ENCODE results near the gene CIB1.

The CIB1 gene

GRCh38 chr15:90213818-90214204 is 19.9 kb downstream of the CIB1 start:
- TF ChIP-seq CTCF (IDR thresholded peaks at IDR 0.05; ENCODE audit: low read length, missing control alignments) = no peak
- no peak for DNase-seq (ENCODE audit: low read depth)

DNA sequence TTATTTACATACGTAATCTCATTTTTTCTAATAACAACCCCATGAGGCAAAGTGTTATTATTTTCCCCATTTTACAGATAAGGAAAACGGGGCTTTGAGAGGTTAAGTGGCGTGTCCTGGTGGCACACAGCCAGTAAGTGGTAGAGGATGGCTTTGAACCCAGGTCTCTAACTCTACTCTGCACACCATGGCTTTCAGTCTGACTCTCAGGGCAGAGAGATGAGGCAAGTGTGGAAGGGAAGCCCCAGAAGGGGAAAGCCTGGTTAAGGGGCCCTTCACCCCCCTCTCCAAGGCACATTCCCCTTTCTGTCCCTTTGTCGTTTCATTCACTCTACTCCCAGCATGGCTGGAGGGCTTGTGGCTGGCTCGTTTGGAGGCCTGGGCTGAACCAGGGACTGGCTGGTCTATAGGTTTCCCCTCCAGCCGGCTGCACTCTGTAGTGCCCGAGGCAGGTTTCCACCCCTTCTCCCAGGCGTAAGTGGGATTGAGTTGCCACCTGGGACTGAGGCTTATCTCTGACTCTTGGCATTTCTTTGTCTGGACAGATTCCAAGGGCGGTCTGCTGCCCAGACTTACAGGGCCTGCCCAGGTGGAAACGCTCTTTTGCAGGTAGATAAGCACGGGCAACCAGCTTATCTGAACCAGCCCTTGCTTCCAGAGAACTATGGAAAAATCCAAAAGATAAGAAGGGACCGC is 20.5 kb downstream of the CIB1 start:
- H3K4me3 ChIP-seq (replicated peaks; ENCODE audit: low read depth, low read length) = no peak overlapping the region
- TF ChIP-seq CTCF (IDR thresholded peaks at IDR 0.05; ENCODE audit: low read length, missing control alignments) = no peak
- no peak for DNase-seq (ENCODE audit: low read depth)

More at GRCh38 chr15:90213818-90214204, 19.9 kb downstream of the CIB1 start:
- H3K4me3 ChIP-seq (replicated peaks; ENCODE audit: low read depth, low read length) = no peak overlapping the region

- H3K4me3 ChIP-seq (replicated peaks; ENCODE audit: low read depth, low read length) = no peak overlapping the region
- TF ChIP-seq CTCF (IDR thresholded peaks at IDR 0.05; ENCODE audit: low read length, missing control alignments) = no peak
These were observed 21.3 kb downstream of the CIB1 start for GRCh38 chr15:90212221-90213098.

DNA sequence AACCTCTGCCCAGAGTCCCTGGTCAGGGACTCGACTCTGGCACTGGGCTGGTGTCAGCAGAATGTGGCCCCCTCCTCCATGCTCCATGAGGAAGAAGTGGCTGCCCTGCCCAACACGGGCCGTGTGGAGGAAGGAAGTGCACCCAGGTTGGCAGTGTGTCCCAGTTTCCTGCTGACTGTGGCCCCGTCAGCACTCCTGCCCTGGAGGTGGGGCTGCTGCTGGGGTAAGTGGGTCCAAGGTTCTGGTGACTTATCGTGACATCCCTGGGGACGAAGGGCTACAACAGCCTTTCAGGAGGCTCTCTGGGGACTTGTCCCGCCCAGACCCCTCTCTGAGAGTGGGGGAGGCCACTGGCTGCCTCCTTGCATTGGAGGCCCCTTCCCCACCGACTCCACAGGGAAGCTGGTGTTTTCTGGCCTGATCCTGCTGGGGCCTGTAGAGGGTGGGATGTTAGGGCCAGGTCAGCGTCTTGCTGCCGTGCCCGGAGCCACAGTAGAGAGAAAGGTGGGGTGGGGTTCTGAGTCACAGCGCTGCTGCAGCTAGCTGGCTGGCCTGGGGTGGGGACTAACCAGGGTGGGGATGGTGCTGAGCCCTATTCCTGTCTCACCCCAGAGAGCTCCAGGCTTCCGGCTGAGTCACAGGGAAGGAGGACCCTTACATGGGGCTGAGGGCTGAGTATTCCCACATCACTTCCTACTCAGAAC is 22.1 kb downstream of the CIB1 start:
- no peak for TF ChIP-seq CTCF (IDR thresholded peaks at IDR 0.05; ENCODE audit: low read length, missing control alignments)
- DNase-seq (ENCODE audit: low read depth) = no peak
- no peak overlapping the region for H3K4me3 ChIP-seq (replicated peaks; ENCODE audit: low read depth, low read length)

More at GRCh38 chr15:90212221-90213098, 21.3 kb downstream of the CIB1 start:
- no peak for DNase-seq (ENCODE audit: low read depth)

DNA sequence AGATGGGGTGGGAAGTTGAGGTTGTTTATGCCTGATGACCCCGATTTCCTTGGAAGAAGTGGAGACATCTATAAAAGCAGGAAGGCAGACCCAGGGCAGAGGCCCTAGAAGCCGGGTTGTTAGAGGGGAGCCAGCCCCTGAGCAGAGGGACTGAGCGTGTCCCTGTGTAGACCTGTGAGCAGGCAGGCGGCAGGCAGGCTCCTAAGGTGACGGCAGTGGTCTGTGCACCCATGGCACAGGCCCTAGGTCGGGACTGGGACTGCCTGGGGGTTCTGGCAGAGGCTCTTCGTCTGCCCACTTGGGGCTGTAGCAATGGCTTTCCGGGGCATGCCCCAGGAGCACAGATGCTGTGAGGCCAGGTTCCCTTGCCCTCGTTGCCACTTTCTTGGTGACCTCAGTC is 22.7 kb downstream of the CIB1 start:
- H3K4me3 ChIP-seq (replicated peaks; ENCODE audit: low read depth, low read length) = no peak overlapping the region
- DNase-seq (ENCODE audit: low read depth) = no peak
- no peak for TF ChIP-seq CTCF (IDR thresholded peaks at IDR 0.05; ENCODE audit: low read length, missing control alignments)

DNA sequence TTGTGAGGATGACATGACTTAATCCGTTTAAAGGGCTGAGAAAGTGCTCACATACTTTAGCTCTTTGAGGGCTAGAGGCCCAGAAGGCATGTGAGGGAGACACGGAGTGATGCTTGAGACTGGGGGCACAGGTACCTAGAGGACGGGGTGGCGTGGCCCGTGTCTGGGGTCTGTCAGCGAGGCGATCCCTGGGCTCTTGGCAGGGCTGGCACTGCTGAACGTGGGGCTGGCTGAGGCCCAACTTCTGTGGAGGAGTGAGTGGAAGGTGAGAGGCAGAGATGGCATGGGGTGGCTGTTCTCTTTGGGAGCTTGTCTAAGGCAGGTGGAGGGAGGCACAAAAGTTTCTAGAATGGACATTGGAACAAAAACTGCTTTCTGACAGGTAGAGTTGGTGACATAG is 23.1 kb downstream of the CIB1 start:
- TF ChIP-seq CTCF (IDR thresholded peaks at IDR 0.05; ENCODE audit: low read length, missing control alignments) = no peak
- no peak overlapping the region for H3K4me3 ChIP-seq (replicated peaks; ENCODE audit: low read depth, low read length)
- DNase-seq (ENCODE audit: low read depth) = no peak
